Measurements from ENCODE around the gene E2F6. TPM values are rescaled to one million over a fixed set of nuclear protein-coding genes. Genes with fewer than 3 reads are reported as not detected.

Gene E2F6
- polyA plus RNA-seq, 1 experiment = 4.9 TPM

GRCh38 chr2:11512431-11512830, 46.5 kb upstream of the E2F6 start:
- no peak for DNase-seq (ENCODE audit: low read depth)
- Histone ChIP-seq H3K4me3 (ENCODE audit: low read depth, low read length) (no peak overlapping the region), H3K36me3 (ENCODE audit: control insufficient read depth, insufficient read depth, low read length) (no peaks in the 10 kb centered on the region), H3K27me3 (ENCODE audit: control insufficient read depth, insufficient read depth, low read length) (peaks cover 7% of the 10 kb centered on the region)
- no peak for TF ChIP-seq CTCF (IDR thresholded peaks at IDR 0.05; ENCODE audit: insufficient read depth, low read depth, low read length)
- ChIA-PET CTCF (interaction anchor here (0.7 to 1.2 kb wide), 2 partner anchors 12 to 14 kb away, joined by 3 read pairs; no protein-coding TSS in a partner anchor), POLR2A (no interaction called here)

DNA sequence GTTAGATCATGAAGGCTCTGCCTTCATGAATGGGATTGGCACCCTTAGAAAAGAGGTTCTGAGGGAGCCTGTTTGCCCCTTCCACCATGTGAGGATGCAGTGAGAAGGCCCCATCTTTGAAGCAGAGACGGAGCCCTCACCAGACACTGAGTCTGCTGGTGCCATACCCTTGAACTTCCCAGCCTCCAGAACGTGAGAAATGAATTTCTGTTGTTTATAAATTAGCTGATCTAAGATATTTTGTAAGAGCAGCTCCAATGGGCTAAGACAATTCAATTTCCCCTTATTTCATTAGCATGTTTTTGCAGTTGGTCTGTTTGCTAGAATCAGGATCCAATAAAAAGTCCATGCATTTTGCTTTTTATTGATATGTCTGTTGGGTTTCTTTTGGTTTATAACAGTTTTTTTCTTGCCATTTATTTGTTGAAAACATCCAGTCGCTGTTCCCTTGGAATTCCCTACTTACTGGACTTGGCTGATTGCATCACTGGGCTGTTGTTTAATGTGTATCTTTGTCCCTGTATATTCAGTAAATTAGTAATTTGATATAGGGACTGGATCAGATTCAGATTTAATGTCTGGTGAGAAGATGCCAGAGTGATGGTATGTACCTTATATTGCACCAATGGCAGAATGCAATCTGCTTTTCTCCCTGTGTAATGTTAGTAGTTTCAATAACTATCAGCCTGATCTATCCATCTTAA, 43.8 kb upstream of the E2F6 start:
- TF ChIP-seq CTCF (IDR thresholded peaks at IDR 0.05; ENCODE audit: insufficient read depth, low read depth, low read length) = no peak
- H3K27me3 ChIP-seq (ENCODE audit: control insufficient read depth, insufficient read depth, low read length) = peaks cover 3% of the 10 kb centered on the region
- POLR2A ChIA-PET = no interaction called here
- no peaks in the 10 kb centered on the region for H3K36me3 ChIP-seq (ENCODE audit: control insufficient read depth, insufficient read depth, low read length)
- no peak for DNase-seq (ENCODE audit: low read depth)
- CTCF ChIA-PET = no interaction called here
- no peak overlapping the region for H3K4me3 ChIP-seq (ENCODE audit: low read depth, low read length)

- Histone ChIP-seq H3K27me3 (ENCODE audit: control insufficient read depth, insufficient read depth, low read length) (peaks cover 3% of the 10 kb centered on the region), H3K36me3 (ENCODE audit: control insufficient read depth, insufficient read depth, low read length) (no peaks in the 10 kb centered on the region), H3K4me3 (ENCODE audit: low read depth, low read length) (no peak overlapping the region)
- ChIA-PET POLR2A (no interaction called here), CTCF (no interaction called here)
- DNase-seq (ENCODE audit: low read depth) = no peak
- no peak for TF ChIP-seq CTCF (IDR thresholded peaks at IDR 0.05; ENCODE audit: insufficient read depth, low read depth, low read length)
Observed at GRCh38 chr2:11508279-11508678, 42.3 kb upstream of the E2F6 start.

DNA sequence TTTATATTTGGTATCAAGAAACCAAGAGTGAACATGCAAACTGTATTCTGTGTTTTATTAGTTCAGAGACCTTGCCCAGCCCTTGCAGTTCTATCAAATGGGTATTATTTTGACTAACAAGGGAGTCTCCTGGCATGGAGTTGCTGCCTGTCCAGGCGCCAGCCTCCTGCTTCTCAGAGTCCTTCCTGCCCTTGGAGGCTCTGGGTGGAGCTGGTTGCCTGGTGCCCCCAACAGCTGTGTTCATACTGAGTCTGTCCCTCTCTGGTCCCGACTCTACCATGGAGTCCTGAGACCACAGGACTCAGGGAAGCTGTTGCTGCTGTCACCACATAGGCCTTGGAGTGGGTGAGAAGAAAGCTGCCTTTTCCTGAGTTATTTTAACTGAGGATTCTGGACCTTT, 41.6 kb upstream of the E2F6 start:
- no peak overlapping the region for H3K4me3 ChIP-seq (ENCODE audit: low read depth, low read length)
- ChIA-PET CTCF (no interaction called here), POLR2A (no interaction called here)
- no peaks in the 10 kb centered on the region for H3K36me3 ChIP-seq (ENCODE audit: control insufficient read depth, insufficient read depth, low read length)
- H3K27me3 ChIP-seq (ENCODE audit: control insufficient read depth, insufficient read depth, low read length) = peaks cover 3% of the 10 kb centered on the region
- TF ChIP-seq CTCF (IDR thresholded peaks at IDR 0.05; ENCODE audit: insufficient read depth, low read depth, low read length) = no peak
- DNase-seq (ENCODE audit: low read depth) = no peak

DNA sequence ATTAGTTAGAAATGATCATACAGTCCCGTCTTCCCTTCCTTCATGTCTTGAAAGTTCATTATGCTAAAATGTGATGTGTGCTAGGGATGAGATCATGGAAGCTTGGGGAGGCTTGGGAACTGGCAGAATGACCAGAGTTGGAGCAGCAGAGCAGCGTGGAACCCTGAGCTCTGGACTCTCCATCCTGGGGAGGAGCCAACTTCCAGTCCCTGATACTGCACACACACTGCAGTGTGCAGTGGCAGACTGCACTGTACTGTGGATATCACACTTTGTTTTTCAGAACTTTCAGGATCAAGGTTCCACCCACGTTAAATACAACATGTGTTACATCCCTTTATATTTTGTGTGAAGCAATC, 40.6 kb upstream of the E2F6 start:
- CTCF ChIA-PET = no interaction called here
- no peak overlapping the region for H3K4me3 ChIP-seq (ENCODE audit: low read depth, low read length)
- peaks cover 3% of the 10 kb centered on the region for H3K27me3 ChIP-seq (ENCODE audit: control insufficient read depth, insufficient read depth, low read length)
- TF ChIP-seq CTCF (IDR thresholded peaks at IDR 0.05; ENCODE audit: insufficient read depth, low read depth, low read length) = no peak
- no peaks in the 10 kb centered on the region for H3K36me3 ChIP-seq (ENCODE audit: control insufficient read depth, insufficient read depth, low read length)
- POLR2A ChIA-PET = no interaction called here
- no peak for DNase-seq (ENCODE audit: low read depth)
